HG02623 (cell line): ENCODE measurements around the gene USP9X.
"Not testable (repeated sequence)": the region's sequence is repeated elsewhere in the genome, so short reads cannot be mapped to it uniquely, and the experiment has no call there.

ENCODE experiments used
- ATAC-seq: cut with Tn5 transposase; IDR thresholded peaks from one replicate; pipeline ENCODE4 v1.9.1; 2021; ENCODE audit warnings: moderate library complexity; ENCODE audit not compliant: unreplicated experiment

The USP9X gene

DNA sequence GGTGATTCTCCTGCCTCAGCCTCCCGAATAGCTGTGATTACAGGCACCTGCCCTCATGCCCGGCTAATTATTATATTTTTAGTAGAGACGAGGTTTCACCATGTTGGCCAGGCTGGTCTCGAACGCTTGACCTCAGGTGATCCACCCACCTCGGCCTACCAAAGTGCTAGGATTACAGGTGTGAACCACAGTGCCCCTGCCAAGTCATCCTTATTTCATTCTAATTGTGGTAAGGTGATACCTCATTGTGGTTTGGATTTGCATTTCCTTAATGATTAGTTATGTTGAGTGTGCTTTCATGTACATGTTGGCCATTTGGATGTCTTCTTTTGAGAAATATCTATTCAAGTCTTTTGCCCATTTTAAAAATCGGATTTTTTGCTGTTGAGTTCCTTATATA lies 93.0 kb downstream of the USP9X start:
- ATAC-seq, result no peak

DNA sequence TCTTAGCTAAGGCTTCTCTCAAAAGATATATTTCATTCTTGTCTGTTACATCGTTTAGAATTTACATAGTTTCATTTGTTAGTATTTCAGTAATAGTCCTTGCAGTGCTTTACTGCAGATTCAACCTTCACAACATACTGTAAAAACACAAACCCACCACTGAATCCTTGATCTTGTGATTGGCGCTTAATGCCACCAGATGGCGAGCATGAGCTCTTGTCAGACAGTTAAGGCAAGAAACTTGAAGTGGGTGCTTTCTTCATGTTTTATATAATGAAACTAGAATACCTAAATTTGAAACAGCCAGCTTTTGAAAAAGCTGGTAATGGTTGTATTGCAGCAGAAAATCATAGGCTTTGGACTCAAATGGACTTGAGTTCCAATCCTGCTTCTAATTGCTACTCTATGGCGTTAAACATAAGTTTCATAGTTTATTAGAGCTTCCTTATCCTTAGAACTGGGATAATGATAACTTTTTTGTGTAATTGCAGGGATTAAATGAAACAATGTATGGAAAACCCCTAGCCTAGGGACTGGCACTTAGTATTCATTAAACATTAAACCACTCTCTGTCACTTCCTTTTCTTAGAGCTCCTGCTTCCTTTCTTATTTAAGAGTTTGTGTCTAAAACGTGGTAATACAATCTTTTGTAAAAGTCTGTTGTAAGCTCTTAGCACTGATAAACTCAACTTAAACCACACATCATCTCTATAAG lies 95.1 kb downstream of the USP9X start:
- ATAC-seq, result peak; percentile 42

DNA sequence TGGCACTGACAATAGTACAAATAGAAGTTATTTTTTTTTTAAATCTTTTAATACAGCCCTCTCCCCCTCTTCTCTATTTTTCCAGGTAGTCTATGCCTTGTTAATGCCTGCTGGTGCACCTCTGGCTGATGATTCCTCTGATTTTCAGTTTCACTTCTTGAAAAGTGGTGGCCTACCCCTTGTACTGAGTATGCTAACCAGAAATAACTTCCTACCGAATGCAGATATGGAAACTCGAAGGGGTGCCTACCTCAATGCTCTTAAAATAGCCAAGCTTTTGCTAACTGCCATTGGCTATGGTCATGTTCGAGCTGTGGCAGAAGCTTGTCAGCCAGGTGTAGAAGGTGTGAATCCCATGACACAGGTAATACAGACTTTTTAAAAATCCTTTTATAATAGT lies 99.1 kb downstream of the USP9X start:
- peak; percentile 47 for ATAC-seq

DNA sequence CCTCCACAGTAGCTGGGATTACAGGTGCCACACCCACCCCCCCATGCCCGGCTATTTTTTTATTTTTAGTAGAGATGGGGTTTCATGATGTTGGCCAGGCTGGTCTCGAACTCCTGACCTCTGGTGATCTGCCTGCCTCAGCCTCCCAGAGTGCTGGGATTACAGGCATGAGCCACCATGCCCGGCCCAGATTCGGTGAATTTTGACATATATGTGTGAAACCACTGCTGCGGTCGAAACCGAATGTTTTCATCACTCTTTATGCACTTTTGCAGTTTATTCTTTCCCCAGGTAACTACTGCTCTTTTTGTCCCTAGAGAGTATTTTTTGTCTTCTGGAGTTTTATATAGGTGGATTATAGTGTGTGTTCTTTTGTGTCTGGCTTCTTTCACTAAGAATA lies 101.7 kb downstream of the USP9X start:
- not testable (repeated sequence) for ATAC-seq

- no peak for ATAC-seq
Measured at GRCh38 chrX:41189156-41189555, 103.9 kb downstream of the USP9X start.

- no peak for ATAC-seq
Measured at GRCh38 chrX:41192880-41193279, 107.6 kb downstream of the USP9X start.

DNA sequence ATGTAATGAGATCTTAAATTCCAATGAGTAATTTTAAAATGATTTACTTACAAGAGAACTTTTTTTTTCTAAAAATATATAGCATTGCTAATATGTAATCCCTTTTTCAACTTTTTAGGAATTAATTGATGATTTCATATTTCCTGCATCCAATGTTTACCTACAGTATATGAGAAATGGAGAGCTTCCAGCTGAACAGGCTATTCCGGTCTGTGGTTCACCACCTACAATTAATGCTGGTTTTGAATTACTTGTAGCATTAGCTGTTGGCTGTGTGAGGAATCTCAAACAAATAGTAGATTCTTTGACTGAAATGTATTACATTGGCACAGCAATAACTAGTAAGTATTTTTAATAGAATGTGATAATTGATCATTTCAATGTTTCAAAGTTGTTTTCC lies 113.2 kb downstream of the USP9X start:
- ATAC-seq, result no peak

- no peak for ATAC-seq
Measured at GRCh38 chrX:41200785-41201184, 115.5 kb downstream of the USP9X start.

DNA sequence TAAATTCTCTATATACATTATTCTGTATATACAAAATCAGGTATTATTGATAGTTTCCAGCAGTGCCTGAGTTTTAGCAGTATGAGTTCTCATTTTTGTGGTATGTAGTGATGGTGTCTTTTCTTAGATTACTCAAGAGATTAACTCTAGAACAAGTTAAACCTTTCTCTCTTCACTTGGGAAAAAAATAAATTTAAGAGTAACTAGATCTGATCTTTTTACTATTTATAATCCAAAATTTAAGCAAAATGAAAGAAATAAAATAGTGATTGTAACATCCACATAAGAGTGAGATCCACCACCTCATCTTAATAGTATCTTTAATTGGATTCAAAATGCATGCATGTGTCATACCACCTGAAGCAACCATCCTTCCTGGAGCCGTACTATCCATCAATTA lies 124.6 kb downstream of the USP9X start:
- no peak for ATAC-seq

DNA sequence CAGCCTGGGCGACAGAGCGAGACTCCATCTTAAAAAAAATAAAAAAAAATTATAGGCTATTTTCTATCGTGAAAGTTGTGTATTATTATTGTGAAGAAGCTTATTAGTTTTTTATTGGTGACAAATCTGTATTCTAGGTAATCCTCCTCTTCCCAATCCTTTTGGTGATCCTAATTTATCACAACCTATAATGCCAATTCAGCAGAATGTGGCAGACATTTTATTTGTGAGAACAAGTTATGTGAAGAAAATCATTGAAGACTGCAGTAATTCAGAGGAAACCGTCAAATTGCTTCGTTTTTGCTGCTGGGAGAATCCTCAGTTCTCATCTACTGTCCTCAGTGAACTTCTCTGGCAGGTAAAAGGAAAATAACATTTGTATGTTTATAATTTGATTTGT lies 139.4 kb downstream of the USP9X start:
- no peak for ATAC-seq

DNA sequence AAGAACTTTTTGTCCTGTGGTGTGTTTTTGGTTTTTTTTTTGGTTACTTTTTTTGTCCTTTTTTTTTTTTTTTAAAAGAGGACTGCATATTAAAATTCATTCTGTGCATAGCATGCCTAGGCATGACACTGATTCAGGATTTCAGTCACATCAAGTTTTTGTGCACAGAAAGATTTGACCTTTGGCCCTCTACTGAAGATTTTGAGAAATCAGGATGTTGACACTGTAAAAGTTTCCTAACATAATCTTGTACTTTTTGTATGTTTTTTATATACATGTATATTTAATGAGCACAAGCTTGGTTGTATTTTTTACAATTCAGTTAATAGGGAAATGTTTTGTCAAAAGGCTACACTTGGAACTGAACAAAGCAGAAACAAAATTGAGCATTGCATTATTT lies 148.7 kb downstream of the USP9X start:
- ATAC-seq, result no peak

- not testable (repeated sequence) for ATAC-seq
Measured at GRCh38 chrX:41234471-41234870, 149.2 kb downstream of the USP9X start.

DNA sequence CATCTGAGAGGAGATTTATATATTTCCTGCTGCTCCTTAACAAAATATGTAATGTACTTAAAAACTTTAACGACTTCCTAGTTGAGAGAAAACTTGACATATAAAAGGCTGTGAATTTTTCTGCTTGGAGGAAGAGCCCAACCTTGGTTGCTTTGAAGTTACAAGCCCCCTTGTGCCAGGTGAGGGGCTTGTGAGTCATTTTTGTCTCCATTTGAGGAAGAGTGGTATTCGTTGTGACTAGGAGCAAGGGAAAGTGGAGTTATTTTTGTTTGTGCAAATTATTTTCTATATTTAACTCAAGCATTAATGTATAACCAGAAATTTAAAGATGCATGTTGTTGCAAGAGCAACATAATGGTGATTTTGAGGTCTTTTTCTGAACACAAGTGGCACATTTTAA lies 149.7 kb downstream of the USP9X start:
- ATAC-seq, result no peak

DNA sequence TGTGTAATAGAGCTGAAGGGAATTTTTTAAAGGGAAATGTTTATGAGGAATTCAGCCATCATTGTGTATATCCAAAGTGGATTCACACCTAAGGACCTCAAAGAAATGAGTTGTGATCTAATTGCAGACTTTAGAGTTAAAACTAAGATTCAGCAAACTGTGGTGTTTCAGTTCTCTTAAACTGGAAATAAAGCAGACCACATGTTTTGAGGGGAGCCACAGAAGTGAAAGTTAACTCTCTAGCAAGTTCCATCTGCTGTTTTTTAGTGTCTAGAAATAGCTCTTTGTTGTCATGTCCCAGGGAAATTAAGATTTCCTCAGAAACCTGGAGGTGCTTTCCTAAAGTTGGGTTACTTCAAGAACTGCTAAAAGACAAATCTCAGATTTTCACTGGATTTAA lies 151.4 kb downstream of the USP9X start:
- ATAC-seq, result peak; percentile 67

GRCh38 chrX:41240509-41240908 lies 155.3 kb downstream of the USP9X start:
- ATAC-seq, result no peak

DNA sequence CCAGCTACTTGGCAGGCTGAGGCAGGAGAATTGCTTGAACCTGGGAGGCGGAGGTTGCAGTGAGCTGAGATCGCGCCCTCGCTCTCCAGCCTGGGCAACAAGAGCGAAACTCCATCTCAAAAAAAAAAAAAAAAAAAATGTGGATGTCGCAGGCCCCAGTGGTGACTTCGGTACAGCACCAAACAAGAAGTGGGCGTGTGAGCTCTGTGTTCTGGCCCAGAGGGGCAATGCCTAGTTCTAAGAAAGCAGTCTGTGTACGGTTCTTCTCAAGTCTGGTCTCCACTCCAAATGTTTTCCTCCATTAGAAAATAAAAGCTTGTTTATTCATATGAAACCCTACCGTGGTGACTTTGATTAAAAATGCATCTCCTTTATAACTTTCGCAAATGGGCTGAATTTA lies 156.7 kb downstream of the USP9X start:
- no peak for ATAC-seq

- ATAC-seq, result no peak
Measured at GRCh38 chrX:41245641-41246040, 160.4 kb downstream of the USP9X start.

DNA sequence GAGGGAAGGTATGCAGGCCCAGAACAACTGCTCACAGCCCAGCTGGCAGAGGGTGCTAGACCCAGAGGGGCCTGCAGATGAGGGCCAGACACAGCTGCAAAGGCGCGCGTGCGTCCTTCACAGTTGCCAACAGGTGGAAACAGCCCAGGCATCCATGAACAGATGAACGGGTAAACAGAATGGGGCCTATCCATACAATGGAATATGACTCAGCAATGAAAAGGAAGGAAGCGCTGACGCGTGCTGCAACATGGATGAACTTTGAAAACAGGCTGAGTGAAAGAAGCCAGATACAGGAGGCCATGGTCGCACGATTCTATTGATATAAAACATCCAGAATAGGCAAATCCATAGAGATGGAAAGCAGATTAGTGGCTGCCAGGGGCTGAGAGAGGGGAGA lies 165.6 kb downstream of the USP9X start:
- no peak for ATAC-seq

DNA sequence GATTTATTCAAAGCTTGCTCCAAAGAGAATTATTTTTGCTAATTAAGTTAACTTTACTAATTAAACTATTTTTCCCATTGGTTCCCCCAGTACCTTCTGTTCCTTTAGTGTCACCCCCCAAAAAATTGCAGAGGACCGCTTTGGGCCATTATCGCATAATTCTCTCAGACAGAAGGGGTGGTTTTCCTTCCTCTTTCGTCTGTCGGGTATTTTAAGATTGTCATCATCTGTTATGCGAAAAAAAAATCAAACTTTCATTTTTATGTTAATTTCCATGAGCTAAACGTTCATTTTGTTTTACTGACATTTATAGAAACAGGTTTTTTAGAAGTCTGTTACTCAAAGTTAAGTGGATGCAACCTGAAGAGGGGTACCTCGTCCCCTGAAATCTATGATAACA lies 172.6 kb downstream of the USP9X start:
- no peak for ATAC-seq

- ATAC-seq, result no peak
Measured at GRCh38 chrX:41258226-41258625, 173.0 kb downstream of the USP9X start.

GRCh38 chrX:41258871-41259270 lies 173.6 kb downstream of the USP9X start:
- ATAC-seq, result no peak

GRCh38 chrX:41259516-41259915 lies 174.3 kb downstream of the USP9X start:
- ATAC-seq, result no peak

GRCh38 chrX:41265615-41266014 lies 180.4 kb downstream of the USP9X start:
- no peak for ATAC-seq
